T-helper 22 cell (primary cell): Measurements from ENCODE around the gene LACRT.
"Not testable (repeated sequence)": the region's sequence is repeated elsewhere in the genome, so short reads cannot be mapped to it uniquely, and the experiment has no call there.

Source experiments
- DNase-seq: peaks from one replicate; pipeline ENCODE4 v3.0.0-alpha.2; 2020; ENCODE audit warnings: low read depth

LACRT gene

GRCh38 chr12:54634795-54635194, at the start of gene LACRT:
Gene LACRT (minus strand): TSS chr12:54634895. CDS start chr12:54634841, 54 bp downstream.
- DNase-seq = no peak

- no peak for DNase-seq
These were observed 48.7 kb upstream of the LACRT start for GRCh38 chr12:54683398-54683797.

GRCh38 chr12:54682674-54683073, 48.0 kb upstream of the LACRT start:
- DNase-seq = no peak

GRCh38 chr12:54680374-54680773, 45.7 kb upstream of the LACRT start:
- DNase-seq = no peak

GRCh38 chr12:54678131-54678530, 43.4 kb upstream of the LACRT start:
- DNase-seq = no peak

GRCh38 chr12:54667945-54668344, 33.2 kb upstream of the LACRT start:
- DNase-seq = no peak

- no peak for DNase-seq
These were observed 31.3 kb upstream of the LACRT start for GRCh38 chr12:54666008-54666407.

- not testable (repeated sequence) for DNase-seq
These were observed 30.4 kb upstream of the LACRT start for GRCh38 chr12:54665022-54665635.

- no peak for DNase-seq
These were observed 28.9 kb upstream of the LACRT start for GRCh38 chr12:54663603-54664002.

- no peak for DNase-seq
These were observed 27.3 kb upstream of the LACRT start for GRCh38 chr12:54662026-54662425.

GRCh38 chr12:54661048-54661447, 26.4 kb upstream of the LACRT start:
- DNase-seq = no peak

- no peak for DNase-seq
These were observed 25.7 kb upstream of the LACRT start for GRCh38 chr12:54660320-54660962.

GRCh38 chr12:54658306-54659264, 23.9 kb upstream of the LACRT start:
- DNase-seq = no peak

- no peak for DNase-seq
These were observed 22.5 kb upstream of the LACRT start for GRCh38 chr12:54657105-54657607.

GRCh38 chr12:54654926-54655325, 20.2 kb upstream of the LACRT start:
- no peak for DNase-seq

GRCh38 chr12:54653025-54653424, 18.3 kb upstream of the LACRT start:
- DNase-seq = no peak

GRCh38 chr12:54650889-54651288, 16.2 kb upstream of the LACRT start:
- no peak for DNase-seq

GRCh38 chr12:54650409-54650808, 15.7 kb upstream of the LACRT start:
- DNase-seq = no peak

- no peak for DNase-seq
These were observed 15.1 kb upstream of the LACRT start for GRCh38 chr12:54649825-54650224.

- DNase-seq = no peak
These were observed 13.6 kb upstream of the LACRT start, which contains the start of gene DCD for GRCh38 chr12:54648265-54648664. Gene DCD (minus strand): TSS chr12:54648365. CDS start chr12:54648303, 62 bp downstream.

GRCh38 chr12:54641554-54641953, 6.9 kb upstream of the LACRT start:
- no peak for DNase-seq

GRCh38 chr12:54641089-54641488, 6.4 kb upstream of the LACRT start:
- DNase-seq = no peak
